Upper lobe of left lung (tissue), 4 donors: ENCODE data around the gene ZNF512B.

ENCODE experiments used
- CTCF ChIP-seq, 6 experiments: fragments of 450-650 bp in 4 of 6; fragments of 200-600 bp in 2 of 6; sonication (generic) in 2 of 6; IDR thresholded peaks; one replicate each; pipeline ENCODE4 v1.5.1; 2016 to 2019; ENCODE audit warnings: antibody characterized with exemption in 6 of 6
- EP300 ChIP-seq, 4 donors: sonication (generic); formaldehyde crosslinking; IDR thresholded peaks; one replicate each; pipeline ENCODE4 v1.5.1; 2017; ENCODE audit warnings: antibody characterized with exemption in 4 of 4, control low read depth in 2 of 4
- POLR2A ChIP-seq, 4 donors: fragments of 450-650 bp; IDR thresholded peaks; one replicate each; pipeline ENCODE4 v1.5.1; 2016 to 2017; ENCODE audit warnings: antibody characterized with exemption in 4 of 4, mild to moderate bottlenecking in 2 of 4
- POLR2AphosphoS5 ChIP-seq, 2 donors: sonication (generic); formaldehyde crosslinking; IDR thresholded peaks; one replicate each; pipeline ENCODE4 v1.5.1; 2017; ENCODE audit warnings: antibody characterized with exemption in 2 of 2

GRCh38 chr20:63956664-63957003, 13.1 kb downstream of the ZNF512B start:
- TF ChIP-seq CTCF (IDR thresholded peaks at IDR 0.05) (no peak), EP300 (IDR thresholded peaks at IDR 0.05) (no peak), POLR2AphosphoS5 (IDR thresholded peaks at IDR 0.05) (no peak), POLR2A (IDR thresholded peaks at IDR 0.05) (no peak)
